Activated T-helper 17 cell treated with anti-CD3 and anti-CD28 coated beads, Interleukin-2, amount 50 U/mL, for 72 hours (primary cell): Measurements from ENCODE around the gene PRDM5. TPM values are rescaled to one million over a fixed set of nuclear protein-coding genes. Genes with fewer than 3 reads are reported as not detected.

Source experiments
- ATAC-seq: fragments of 150-1000 bp; cut with Tn5 transposase; replicated peaks from 2 replicates; pipeline ENCODE4 v1.10.0; 2021; ENCODE audit warnings: mild to moderate bottlenecking, moderate library complexity
- H3K27ac Mint-ChIP-seq: one replicate; pipeline ENCODE4 v1.8.0; 2022; ENCODE audit warnings: mixed read lengths
- H3K27me3 Mint-ChIP-seq: one replicate; pipeline ENCODE4 v1.8.0; 2022; ENCODE audit warnings: mixed read lengths
- H3K36me3 Mint-ChIP-seq: one replicate; pipeline ENCODE4 v1.8.0; 2022; ENCODE audit warnings: low read depth, mild to moderate bottlenecking, mixed read lengths
- H3K4me1 Mint-ChIP-seq: one replicate; pipeline ENCODE4 v1.8.0; 2022; ENCODE audit warnings: mixed read lengths
- H3K4me3 Mint-ChIP-seq: one replicate; pipeline ENCODE4 v1.8.0; 2022; ENCODE audit warnings: mild to moderate bottlenecking, mixed read lengths
- H3K9me3 Mint-ChIP-seq: one replicate; pipeline ENCODE4 v1.8.0; 2022; ENCODE audit warnings: mixed read lengths
- total RNA-seq, 2 donors: library from RNA; stranded (reverse); gene quantifications; one replicate each; pipeline ENCODE4 v1.2.3, GENCODE V29; 2022

Gene PRDM5
- total RNA-seq, 2 donors from 2014 or later = 0.21 to 0.52 TPM

DNA sequence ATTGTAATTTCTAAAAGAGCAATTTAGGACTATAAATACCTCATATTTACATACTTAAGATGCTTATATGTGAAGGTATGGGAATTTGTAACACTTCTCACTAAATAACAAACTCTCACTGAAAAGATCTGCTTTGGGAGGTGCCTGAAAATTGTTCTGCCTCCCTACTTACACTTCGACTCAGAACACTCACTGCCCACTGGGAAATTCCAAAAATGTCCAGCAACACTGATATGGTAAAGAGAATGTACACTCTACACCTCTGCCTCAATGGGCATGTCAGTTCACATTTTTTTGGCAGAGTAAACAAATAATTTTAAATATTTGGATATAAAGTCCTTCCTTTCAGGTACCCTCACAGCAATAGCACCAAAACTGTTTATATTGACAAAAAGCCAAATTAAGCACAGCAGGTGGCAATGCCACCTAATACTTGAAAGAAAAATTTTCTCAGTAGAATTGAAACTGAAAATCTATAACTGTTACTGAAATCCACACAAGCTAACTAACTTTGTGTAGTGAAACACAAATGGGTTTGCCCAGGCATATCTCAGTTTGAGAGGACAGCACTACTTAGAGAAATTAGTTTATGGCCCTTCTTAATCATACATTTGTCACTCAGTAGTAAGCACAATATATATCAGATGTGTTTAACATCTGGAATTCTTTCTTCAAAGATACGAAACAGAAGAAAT, 67.1 kb downstream of the PRDM5 start:
- no peak overlapping the region for H3K27ac Mint-ChIP-seq
- no peak overlapping the region for H3K4me3 Mint-ChIP-seq
- H3K36me3 Mint-ChIP-seq = no peaks in the 10 kb centered on the region
- no peaks in the 10 kb centered on the region for H3K27me3 Mint-ChIP-seq
- H3K9me3 Mint-ChIP-seq = no peaks in the 10 kb centered on the region
- peak; percentile 85 for ATAC-seq
- H3K4me1 Mint-ChIP-seq = peaks cover 5% of the 10 kb centered on the region

DNA sequence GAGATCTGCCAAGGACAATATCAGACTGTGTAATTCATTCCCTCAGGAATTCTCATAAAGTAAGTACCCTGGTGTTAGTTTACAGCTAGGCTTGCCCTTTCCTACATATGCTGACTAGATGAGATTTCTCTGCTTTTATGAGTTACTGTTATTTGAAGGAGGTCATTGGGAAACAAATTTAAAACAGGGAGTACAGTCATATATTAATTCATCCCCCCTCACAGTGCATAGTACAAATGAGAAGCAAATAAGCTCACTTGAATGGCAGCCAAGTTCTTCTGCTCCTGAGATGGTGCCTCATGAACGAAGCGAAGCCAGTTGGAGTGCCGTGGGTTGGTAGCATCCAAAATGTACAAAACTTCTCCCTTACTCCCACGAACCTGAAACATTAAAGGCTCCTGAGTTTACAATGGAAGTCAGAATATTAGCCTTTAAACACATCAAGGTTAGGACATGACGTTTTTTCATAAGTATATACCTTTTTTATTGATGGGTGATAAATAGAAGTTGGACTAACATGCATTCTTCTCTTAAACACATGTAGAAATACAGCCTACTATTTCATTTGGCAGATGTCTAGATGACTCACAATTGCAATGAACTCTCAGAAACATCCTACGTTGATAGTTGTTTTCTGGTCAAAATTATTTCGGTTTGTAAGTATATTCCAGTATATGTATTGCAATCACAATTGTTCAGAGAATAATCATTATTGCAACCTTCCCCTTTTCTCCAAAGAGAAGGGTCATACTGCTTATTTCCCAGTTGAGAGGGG, 69.2 kb downstream of the PRDM5 start:
- Mint-ChIP-seq H3K9me3 (no peaks in the 10 kb centered on the region), H3K4me1 (peaks cover 5% of the 10 kb centered on the region), H3K27me3 (no peaks in the 10 kb centered on the region), H3K4me3 (no peak overlapping the region), H3K36me3 (no peaks in the 10 kb centered on the region), H3K27ac (no peak overlapping the region)
- ATAC-seq = no peak

DNA sequence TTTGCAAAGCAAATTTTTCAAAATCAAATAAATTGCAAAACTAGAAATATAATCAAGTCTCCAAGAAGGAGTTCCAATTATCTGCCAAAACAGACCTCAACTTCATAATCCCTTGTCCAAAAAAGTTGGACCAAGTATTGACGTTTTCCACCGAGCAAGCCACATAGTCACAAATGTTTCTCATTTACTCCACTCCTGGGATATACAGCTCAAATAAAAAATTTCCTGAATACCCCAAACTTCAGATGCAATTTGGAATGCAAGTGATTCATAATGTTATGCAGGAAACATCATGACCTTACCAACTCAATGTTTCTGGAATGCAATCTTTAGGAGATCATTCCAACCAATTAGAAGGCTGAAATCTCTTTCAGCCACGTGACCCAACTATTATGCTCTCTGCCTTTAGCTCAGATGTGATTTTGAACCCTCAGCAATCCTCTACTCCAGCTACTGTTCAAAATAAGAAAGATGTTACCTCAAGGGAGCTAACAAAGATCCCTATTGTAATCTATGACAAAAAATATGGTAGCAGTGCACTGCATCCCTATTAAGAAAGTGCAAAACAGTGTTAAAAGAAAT, 72.4 kb downstream of the PRDM5 start:
- Mint-ChIP-seq H3K4me1 (no peaks in the 10 kb centered on the region), H3K9me3 (no peaks in the 10 kb centered on the region), H3K27ac (no peak overlapping the region), H3K36me3 (no peaks in the 10 kb centered on the region), H3K4me3 (no peak overlapping the region), H3K27me3 (no peaks in the 10 kb centered on the region)
- no peak for ATAC-seq

DNA sequence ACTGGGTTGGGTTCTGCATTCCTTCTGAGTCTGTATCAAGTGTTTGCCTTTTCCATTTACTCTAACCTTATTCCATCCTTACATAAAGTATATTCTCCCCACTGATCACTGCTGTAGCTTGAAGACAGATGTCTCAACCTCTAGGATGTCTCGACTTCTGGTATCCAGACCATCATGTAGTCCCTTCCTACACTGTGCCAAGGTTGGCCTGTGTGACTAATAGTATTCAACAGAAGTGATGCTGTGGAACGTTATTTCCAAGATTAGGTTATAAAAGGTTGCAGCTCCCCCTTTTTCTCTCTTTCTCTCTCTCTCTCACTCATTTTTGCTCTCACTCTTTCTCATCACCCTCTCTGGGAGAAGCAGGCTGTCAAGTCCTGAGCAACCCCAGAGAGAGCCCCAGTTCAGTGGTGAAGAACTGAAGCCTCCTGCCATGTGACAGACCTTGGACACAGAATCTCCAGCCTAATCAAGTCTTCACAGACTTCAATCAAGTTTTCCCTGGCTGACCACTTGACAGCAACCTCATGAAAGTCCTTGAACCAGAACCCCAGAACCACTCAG, 75.4 kb downstream of the PRDM5 start:
- Mint-ChIP-seq H3K36me3 (no peaks in the 10 kb centered on the region), H3K27ac (no peak overlapping the region), H3K4me1 (peaks cover 8% of the 10 kb centered on the region), H3K27me3 (no peaks in the 10 kb centered on the region), H3K9me3 (no peaks in the 10 kb centered on the region), H3K4me3 (no peak overlapping the region)
- ATAC-seq = peak; percentile 35

DNA sequence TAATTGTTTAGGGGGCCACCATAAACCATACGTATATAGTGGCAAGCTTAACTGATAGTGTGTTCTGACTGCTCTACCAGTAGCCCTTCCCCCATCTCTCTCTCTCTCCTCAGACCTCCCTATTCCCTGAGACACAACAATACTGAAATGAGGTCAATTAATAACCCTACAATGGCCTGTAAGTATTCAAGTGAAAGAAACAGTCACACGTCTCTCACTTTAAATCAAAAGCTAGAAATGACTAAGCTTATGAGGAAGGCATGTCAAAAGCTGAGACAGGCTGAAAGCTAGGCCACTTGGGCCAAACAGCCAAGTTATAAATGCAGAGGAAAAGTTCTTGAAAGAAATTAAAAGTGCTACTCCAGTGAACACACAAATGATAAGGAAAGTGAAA, 78.0 kb downstream of the PRDM5 start:
- peak overlapping the region; percentile 15 for H3K27ac Mint-ChIP-seq
- H3K9me3 Mint-ChIP-seq = no peaks in the 10 kb centered on the region
- ATAC-seq = peak; percentile 84

DNA sequence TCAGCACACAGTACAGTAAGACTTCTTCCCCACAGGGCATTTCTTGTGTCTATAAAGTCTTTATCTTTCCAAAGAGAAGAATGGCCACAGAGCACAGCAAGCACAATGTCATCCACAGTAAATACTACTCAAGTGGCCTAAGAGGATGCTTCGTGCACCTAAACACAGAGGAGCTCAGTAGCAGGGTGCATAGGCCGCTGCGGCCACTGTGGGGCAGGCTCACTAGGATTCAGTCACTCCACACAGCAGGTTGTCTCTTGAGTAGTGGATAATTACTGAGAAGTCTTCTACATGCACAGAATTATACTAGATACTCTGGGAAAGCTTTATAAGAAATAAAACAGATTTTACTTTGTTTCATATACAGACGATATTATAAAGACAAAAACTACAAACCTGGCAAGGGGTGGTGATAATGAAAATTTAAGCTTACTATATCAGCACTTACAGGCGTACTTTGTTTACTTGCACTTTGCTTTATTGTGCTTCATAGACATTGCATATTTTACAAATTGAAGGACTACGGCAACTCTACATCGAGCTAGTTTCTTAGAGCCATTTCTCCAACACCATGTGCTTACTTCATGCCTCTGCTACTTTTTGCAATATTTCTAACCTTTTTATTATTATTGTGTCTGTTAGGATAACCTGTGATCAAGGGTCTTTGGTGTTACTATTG, 78.5 kb downstream of the PRDM5 start:
- ATAC-seq = peak; percentile 32
- no peaks in the 10 kb centered on the region for H3K9me3 Mint-ChIP-seq
- no peaks in the 10 kb centered on the region for H3K36me3 Mint-ChIP-seq
- H3K4me3 Mint-ChIP-seq = no peak overlapping the region
- H3K4me1 Mint-ChIP-seq = peaks cover 8% of the 10 kb centered on the region
- peak overlapping the region; percentile 15 for H3K27ac Mint-ChIP-seq
- H3K27me3 Mint-ChIP-seq = no peaks in the 10 kb centered on the region

More for the DNA sequence above, 78.0 kb downstream of the PRDM5 start:
- no peak overlapping the region for H3K4me3 Mint-ChIP-seq
- no peaks in the 10 kb centered on the region for H3K36me3 Mint-ChIP-seq
- peaks cover 8% of the 10 kb centered on the region for H3K4me1 Mint-ChIP-seq
- H3K27me3 Mint-ChIP-seq = no peaks in the 10 kb centered on the region

DNA sequence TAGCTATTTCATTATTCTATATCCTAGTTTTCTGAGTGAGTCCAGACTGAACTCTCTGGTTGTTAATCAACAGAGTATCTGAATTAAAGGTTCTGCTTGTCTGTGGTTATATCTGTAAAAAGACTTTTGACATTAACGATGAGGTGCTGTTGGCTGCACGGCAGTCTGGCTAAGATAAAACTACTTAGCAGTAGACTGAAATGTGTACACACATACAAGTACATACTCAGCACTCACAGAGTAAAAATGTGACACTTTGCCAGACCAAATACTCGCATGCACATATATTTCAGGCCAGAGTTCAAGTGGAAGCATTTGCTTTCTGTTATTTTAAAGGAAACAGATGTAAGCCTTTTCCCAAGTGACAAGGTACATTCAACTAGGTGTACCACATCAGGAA, 80.5 kb downstream of the PRDM5 start:
- H3K27ac Mint-ChIP-seq = no peak overlapping the region
- ATAC-seq = no peak
- H3K9me3 Mint-ChIP-seq = no peaks in the 10 kb centered on the region
- H3K27me3 Mint-ChIP-seq = no peaks in the 10 kb centered on the region
- H3K4me3 Mint-ChIP-seq = no peak overlapping the region
- H3K4me1 Mint-ChIP-seq = peaks cover 8% of the 10 kb centered on the region
- H3K36me3 Mint-ChIP-seq = no peaks in the 10 kb centered on the region

GRCh38 chr4:120841580-120841979, 80.9 kb downstream of the PRDM5 start:
- Mint-ChIP-seq H3K4me3 (no peak overlapping the region), H3K4me1 (peaks cover 8% of the 10 kb centered on the region)

GRCh38 chr4:120839974-120840751, 82.4 kb downstream of the PRDM5 start:
- Mint-ChIP-seq H3K4me3 (no peak overlapping the region), H3K27ac (no peak overlapping the region), H3K36me3 (no peaks in the 10 kb centered on the region), H3K27me3 (no peaks in the 10 kb centered on the region), H3K4me1 (peaks cover 13% of the 10 kb centered on the region), H3K9me3 (no peaks in the 10 kb centered on the region)
- no peak for ATAC-seq

More at GRCh38 chr4:120841580-120841979, 80.9 kb downstream of the PRDM5 start:
- no peak overlapping the region for H3K27ac Mint-ChIP-seq
- H3K36me3 Mint-ChIP-seq = no peaks in the 10 kb centered on the region
- no peak for ATAC-seq
- no peaks in the 10 kb centered on the region for H3K27me3 Mint-ChIP-seq
- no peaks in the 10 kb centered on the region for H3K9me3 Mint-ChIP-seq

GRCh38 chr4:120839334-120839973, 83.1 kb downstream of the PRDM5 start:
- peaks cover 8% of the 10 kb centered on the region for H3K4me1 Mint-ChIP-seq
- H3K36me3 Mint-ChIP-seq = no peaks in the 10 kb centered on the region
- H3K27ac Mint-ChIP-seq = no peak overlapping the region
- no peaks in the 10 kb centered on the region for H3K9me3 Mint-ChIP-seq
- H3K4me3 Mint-ChIP-seq = no peak overlapping the region
- no peak for ATAC-seq
- no peaks in the 10 kb centered on the region for H3K27me3 Mint-ChIP-seq

GRCh38 chr4:120838784-120839183, 83.7 kb downstream of the PRDM5 start:
- Mint-ChIP-seq H3K27me3 (no peaks in the 10 kb centered on the region), H3K4me1 (peaks cover 5% of the 10 kb centered on the region), H3K36me3 (no peaks in the 10 kb centered on the region), H3K4me3 (no peak overlapping the region), H3K27ac (no peak overlapping the region), H3K9me3 (no peaks in the 10 kb centered on the region)
- no peak for ATAC-seq

DNA sequence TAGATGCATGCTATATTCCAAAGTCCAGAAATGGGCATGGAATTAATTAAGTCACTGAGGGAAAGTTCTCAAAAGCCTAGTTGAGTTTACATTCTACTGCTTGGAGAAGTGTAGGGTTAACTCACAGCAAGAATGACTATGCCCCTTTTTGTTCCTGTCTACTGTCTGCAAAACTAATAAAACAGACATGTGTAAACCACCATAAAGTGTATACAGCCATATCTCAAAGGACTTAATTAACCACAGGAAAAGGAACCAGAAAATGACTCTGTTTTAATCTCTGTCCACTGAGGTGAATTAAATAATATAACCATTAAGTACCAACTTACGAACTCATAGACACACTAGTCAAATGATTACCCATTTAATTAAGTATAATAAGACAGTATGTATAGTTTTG, 84.9 kb downstream of the PRDM5 start:
- H3K27ac Mint-ChIP-seq = no peak overlapping the region
- peaks cover 5% of the 10 kb centered on the region for H3K4me1 Mint-ChIP-seq
- no peak for ATAC-seq
- no peaks in the 10 kb centered on the region for H3K9me3 Mint-ChIP-seq
- no peaks in the 10 kb centered on the region for H3K27me3 Mint-ChIP-seq
- no peaks in the 10 kb centered on the region for H3K36me3 Mint-ChIP-seq
- H3K4me3 Mint-ChIP-seq = no peak overlapping the region

- H3K4me1 Mint-ChIP-seq = peaks cover 5% of the 10 kb centered on the region
- no peaks in the 10 kb centered on the region for H3K27me3 Mint-ChIP-seq
- H3K27ac Mint-ChIP-seq = no peak overlapping the region
- peak; percentile 65 for ATAC-seq
- H3K4me3 Mint-ChIP-seq = peak overlapping the region; percentile 12
- H3K36me3 Mint-ChIP-seq = no peaks in the 10 kb centered on the region
- H3K9me3 Mint-ChIP-seq = no peaks in the 10 kb centered on the region
Measured at GRCh38 chr4:120835342-120835741, 87.2 kb downstream of the PRDM5 start.
